ENCODE data around the gene VPS37B.

GRCh38 chr12:122860040-122860853 is 35.7 kb downstream of the VPS37B start:
- no peak for TF ChIP-seq POLR2AphosphoS5 (IDR thresholded peaks at IDR 0.05; ENCODE audit: low read depth, low read length)
- no peak for TF ChIP-seq POLR2A (IDR thresholded peaks at IDR 0.05; ENCODE audit: low read depth, low read length)

Measured in GM12892 (cell line).